ENCODE measurements around the gene LIFR. TPM values are rescaled to one million over a fixed set of nuclear protein-coding genes. Genes with fewer than 3 reads are reported as not detected.

LIFR gene
- total RNA-seq, 2 donors from 2014 or later: 81.7 to 85.9 TPM

GRCh38 chr5:38595132-38595745, 38.8 kb upstream of the LIFR start:
- Mint-ChIP-seq H3K9me3 (no peaks in the 10 kb centered on the region), H3K4me3 (no peak overlapping the region), H3K4me1 (peaks cover 52% of the 10 kb centered on the region), H3K36me3 (ENCODE audit: low read depth) (no peaks in the 10 kb centered on the region), H3K27me3 (ENCODE audit: insufficient read depth) (no peaks in the 10 kb centered on the region), H3K27ac (peak overlapping the region; percentile 2)
- no peak overlapping the region for H3K9ac ChIP-seq (ENCODE audit: extremely low read depth, low read length, poor library complexity, severe bottlenecking)
- H3K4me3 ChIP-seq (ENCODE audit: low read length): peak overlapping the region; percentile 70
- no peak for TF ChIP-seq CTCF (conservative IDR thresholded peaks at IDR 0.05)
- H3K27ac ChIP-seq (ENCODE audit: low read depth, low read length): no peak overlapping the region
- H3K4me1 ChIP-seq (ENCODE audit: control insufficient read depth, insufficient read depth, low read length): peaks cover 25% of the 10 kb centered on the region
- no peaks in the 10 kb centered on the region for H3K9me3 ChIP-seq (ENCODE audit: control insufficient read depth, low read length)
- no peaks in the 10 kb centered on the region for H3K36me3 ChIP-seq (ENCODE audit: control insufficient read depth, insufficient read depth, low read length)
- peak; percentile 58 for DNase-seq
- 68 to 70% methylated on average over 5 of the region's 5 CpGs for WGBS, 2 experiments (ENCODE audit: insufficient coverage in 1 of 2, insufficient read length in 1 of 2)
- H3K27me3 ChIP-seq (ENCODE audit: control insufficient read depth, insufficient read depth, low read length, poor library complexity, severe bottlenecking): no peaks in the 10 kb centered on the region

- Mint-ChIP-seq H3K4me3 (no peak overlapping the region), H3K36me3 (ENCODE audit: low read depth) (no peaks in the 10 kb centered on the region), H3K9me3 (no peaks in the 10 kb centered on the region), H3K27ac (no peak overlapping the region), H3K4me1 (peaks cover 41% of the 10 kb centered on the region), H3K27me3 (ENCODE audit: insufficient read depth) (no peaks in the 10 kb centered on the region)
- H3K4me3 ChIP-seq (ENCODE audit: low read length): peak overlapping the region; percentile 70
- WGBS, 2 experiments (ENCODE audit: insufficient coverage in 1 of 2, insufficient read length in 1 of 2): 91 to 94% methylated on average over 6 to 7 of the region's 7 CpGs
- H3K9ac ChIP-seq (ENCODE audit: extremely low read depth, low read length, poor library complexity, severe bottlenecking): no peak overlapping the region
- H3K9me3 ChIP-seq (ENCODE audit: control insufficient read depth, low read length): no peaks in the 10 kb centered on the region
- no peak overlapping the region for H3K27ac ChIP-seq (ENCODE audit: low read depth, low read length)
- no peaks in the 10 kb centered on the region for H3K27me3 ChIP-seq (ENCODE audit: control insufficient read depth, insufficient read depth, low read length, poor library complexity, severe bottlenecking)
- TF ChIP-seq CTCF (conservative IDR thresholded peaks at IDR 0.05): no peak
- H3K4me1 ChIP-seq (ENCODE audit: control insufficient read depth, insufficient read depth, low read length): peaks cover 22% of the 10 kb centered on the region
- no peaks in the 10 kb centered on the region for H3K36me3 ChIP-seq (ENCODE audit: control insufficient read depth, insufficient read depth, low read length)
- no peak for DNase-seq
Measured at GRCh38 chr5:38593959-38594358, 37.5 kb upstream of the LIFR start.

GRCh38 chr5:38591523-38591849, 35.0 kb upstream of the LIFR start:
- 84 to 100% methylated on average over 1 to 2 of the region's 2 CpGs for WGBS, 2 experiments (ENCODE audit: insufficient coverage in 1 of 2, insufficient read length in 1 of 2)
- H3K36me3 Mint-ChIP-seq (ENCODE audit: low read depth): no peaks in the 10 kb centered on the region
- H3K4me3 ChIP-seq (ENCODE audit: low read length): no peak overlapping the region
- H3K36me3 ChIP-seq (ENCODE audit: control insufficient read depth, insufficient read depth, low read length): no peaks in the 10 kb centered on the region
- TF ChIP-seq CTCF (conservative IDR thresholded peaks at IDR 0.05): no peak
- no peak overlapping the region for H3K27ac ChIP-seq (ENCODE audit: low read depth, low read length)
- H3K9me3 Mint-ChIP-seq: no peaks in the 10 kb centered on the region
- no peaks in the 10 kb centered on the region for H3K27me3 Mint-ChIP-seq (ENCODE audit: insufficient read depth)
- no peak overlapping the region for H3K9ac ChIP-seq (ENCODE audit: extremely low read depth, low read length, poor library complexity, severe bottlenecking)
- peaks cover 15% of the 10 kb centered on the region for H3K4me1 ChIP-seq (ENCODE audit: control insufficient read depth, insufficient read depth, low read length)
- no peak overlapping the region for H3K4me3 Mint-ChIP-seq
- peaks cover 19% of the 10 kb centered on the region for H3K4me1 Mint-ChIP-seq
- no peaks in the 10 kb centered on the region for H3K9me3 ChIP-seq (ENCODE audit: control insufficient read depth, low read length)
- DNase-seq: no peak
- no peak overlapping the region for H3K27ac Mint-ChIP-seq
- H3K27me3 ChIP-seq (ENCODE audit: control insufficient read depth, insufficient read depth, low read length, poor library complexity, severe bottlenecking): no peaks in the 10 kb centered on the region

Data from endodermal cell (in vitro differentiated cells).